ENCODE measurements around the gene KLF17.

KLF17 gene, protein sequence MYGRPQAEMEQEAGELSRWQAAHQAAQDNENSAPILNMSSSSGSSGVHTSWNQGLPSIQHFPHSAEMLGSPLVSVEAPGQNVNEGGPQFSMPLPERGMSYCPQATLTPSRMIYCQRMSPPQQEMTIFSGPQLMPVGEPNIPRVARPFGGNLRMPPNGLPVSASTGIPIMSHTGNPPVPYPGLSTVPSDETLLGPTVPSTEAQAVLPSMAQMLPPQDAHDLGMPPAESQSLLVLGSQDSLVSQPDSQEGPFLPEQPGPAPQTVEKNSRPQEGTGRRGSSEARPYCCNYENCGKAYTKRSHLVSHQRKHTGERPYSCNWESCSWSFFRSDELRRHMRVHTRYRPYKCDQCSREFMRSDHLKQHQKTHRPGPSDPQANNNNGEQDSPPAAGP

DNA sequence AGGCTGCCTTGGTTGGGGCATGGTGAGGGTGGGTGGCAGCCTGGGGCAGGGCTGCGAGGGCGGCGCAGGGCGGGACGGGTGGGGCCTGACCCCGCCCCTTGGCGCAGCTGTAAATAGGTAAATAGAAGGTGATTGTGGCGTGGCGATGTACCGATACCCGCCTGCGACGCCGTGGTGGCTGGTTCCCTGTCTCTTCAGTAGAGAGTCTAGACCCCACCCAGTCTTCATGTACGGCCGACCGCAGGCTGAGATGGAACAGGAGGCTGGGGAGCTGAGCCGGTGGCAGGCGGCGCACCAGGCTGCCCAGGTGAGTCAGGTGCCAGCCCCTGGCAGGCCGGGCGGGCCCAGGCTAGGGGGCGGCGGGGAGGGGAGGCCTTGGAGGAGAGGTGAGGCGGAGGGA is at the start of gene KLF17:
TSS of gene KLF17 (plus strand) at position 140 of the 400 bp plus-strand sequence. CDS start at position 227, 87 bp downstream.
- Histone ChIP-seq H3K36me3 (ENCODE audit: control insufficient read depth, insufficient read depth, low read length) (no peaks in the 10 kb centered on the region), H3K27me3 (replicated peaks; ENCODE audit: control insufficient read depth, insufficient read depth, low read length) (no peaks in the 10 kb centered on the region), H3K4me3 (replicated peaks; ENCODE audit: low read depth, low read length) (no peak within 1 kb of the TSS)
- no peak for DNase-seq (ENCODE audit: extremely low read depth, insufficient read length)
- TF ChIP-seq, protein P1, sequence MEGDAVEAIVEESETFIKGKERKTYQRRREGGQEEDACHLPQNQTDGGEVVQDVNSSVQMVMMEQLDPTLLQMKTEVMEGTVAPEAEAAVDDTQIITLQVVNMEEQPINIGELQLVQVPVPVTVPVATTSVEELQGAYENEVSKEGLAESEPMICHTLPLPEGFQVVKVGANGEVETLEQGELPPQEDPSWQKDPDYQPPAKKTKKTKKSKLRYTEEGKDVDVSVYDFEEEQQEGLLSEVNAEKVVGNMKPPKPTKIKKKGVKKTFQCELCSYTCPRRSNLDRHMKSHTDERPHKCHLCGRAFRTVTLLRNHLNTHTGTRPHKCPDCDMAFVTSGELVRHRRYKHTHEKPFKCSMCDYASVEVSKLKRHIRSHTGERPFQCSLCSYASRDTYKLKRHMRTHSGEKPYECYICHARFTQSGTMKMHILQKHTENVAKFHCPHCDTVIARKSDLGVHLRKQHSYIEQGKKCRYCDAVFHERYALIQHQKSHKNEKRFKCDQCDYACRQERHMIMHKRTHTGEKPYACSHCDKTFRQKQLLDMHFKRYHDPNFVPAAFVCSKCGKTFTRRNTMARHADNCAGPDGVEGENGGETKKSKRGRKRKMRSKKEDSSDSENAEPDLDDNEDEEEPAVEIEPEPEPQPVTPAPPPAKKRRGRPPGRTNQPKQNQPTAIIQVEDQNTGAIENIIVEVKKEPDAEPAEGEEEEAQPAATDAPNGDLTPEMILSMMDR (IDR thresholded peaks at IDR 0.05; ENCODE audit: insufficient read depth, low read length, poor library complexity, severe bottlenecking): no peak

DNA sequence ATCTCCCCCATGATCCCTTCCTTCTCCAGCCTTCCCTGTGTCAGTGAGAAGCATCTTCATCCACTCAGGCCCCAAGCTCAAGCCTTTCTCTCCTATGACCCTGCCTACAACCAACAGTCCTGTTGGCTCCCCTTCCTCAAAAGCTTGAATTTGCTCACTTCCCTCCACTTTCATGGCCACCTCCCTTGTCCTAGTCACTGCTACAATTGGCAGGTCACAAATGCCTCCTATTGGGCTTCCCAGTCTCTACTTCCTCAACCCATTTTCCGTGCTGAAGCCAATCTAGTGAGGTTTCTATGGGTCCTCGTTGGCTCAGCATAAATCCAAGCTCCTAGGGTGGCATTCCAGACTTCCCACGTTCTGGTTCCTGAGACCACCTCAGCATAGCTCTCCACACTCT is 47.2 kb upstream of the KLF17 start:
- Histone ChIP-seq H3K36me3 (ENCODE audit: control insufficient read depth, insufficient read depth, low read length) (no peaks in the 10 kb centered on the region), H3K27me3 (replicated peaks; ENCODE audit: control insufficient read depth, insufficient read depth, low read length) (no peaks in the 10 kb centered on the region)
- TF ChIP-seq, protein P1 (IDR thresholded peaks at IDR 0.05; ENCODE audit: insufficient read depth, low read length, poor library complexity, severe bottlenecking): no peak

DNA sequence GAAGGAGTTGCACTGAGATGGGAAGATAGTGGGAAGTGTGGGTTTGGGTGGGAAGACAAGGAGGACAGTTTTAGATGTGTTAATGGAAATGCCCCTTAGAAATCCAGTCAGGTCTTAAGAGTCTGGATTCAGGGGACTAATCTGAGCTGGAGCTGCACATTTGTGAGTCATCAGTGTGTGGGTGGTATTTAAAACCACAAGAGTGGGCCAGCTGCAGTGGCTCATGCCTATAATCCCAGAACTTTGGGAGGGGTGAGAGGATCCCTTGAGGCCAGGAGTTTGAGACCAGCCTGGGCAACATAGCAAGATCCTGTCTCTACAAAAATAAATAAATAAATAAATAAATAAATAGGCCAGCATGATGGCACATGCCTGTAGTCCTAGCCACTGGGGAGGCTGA is 46.4 kb upstream of the KLF17 start:
- no peaks in the 10 kb centered on the region for H3K36me3 ChIP-seq (ENCODE audit: control insufficient read depth, insufficient read depth, low read length)
- TF ChIP-seq, protein P1 (IDR thresholded peaks at IDR 0.05; ENCODE audit: insufficient read depth, low read length, poor library complexity, severe bottlenecking): no peak
- H3K4me3 ChIP-seq (replicated peaks; ENCODE audit: low read depth, low read length): no peak overlapping the region
- DNase-seq (ENCODE audit: extremely low read depth, insufficient read length): no peak
- no peaks in the 10 kb centered on the region for H3K27me3 ChIP-seq (replicated peaks; ENCODE audit: control insufficient read depth, insufficient read depth, low read length)

More for the DNA sequence above, 47.2 kb upstream of the KLF17 start:
- H3K4me3 ChIP-seq (replicated peaks; ENCODE audit: low read depth, low read length): no peak overlapping the region
- no peak for DNase-seq (ENCODE audit: extremely low read depth, insufficient read length)

DNA sequence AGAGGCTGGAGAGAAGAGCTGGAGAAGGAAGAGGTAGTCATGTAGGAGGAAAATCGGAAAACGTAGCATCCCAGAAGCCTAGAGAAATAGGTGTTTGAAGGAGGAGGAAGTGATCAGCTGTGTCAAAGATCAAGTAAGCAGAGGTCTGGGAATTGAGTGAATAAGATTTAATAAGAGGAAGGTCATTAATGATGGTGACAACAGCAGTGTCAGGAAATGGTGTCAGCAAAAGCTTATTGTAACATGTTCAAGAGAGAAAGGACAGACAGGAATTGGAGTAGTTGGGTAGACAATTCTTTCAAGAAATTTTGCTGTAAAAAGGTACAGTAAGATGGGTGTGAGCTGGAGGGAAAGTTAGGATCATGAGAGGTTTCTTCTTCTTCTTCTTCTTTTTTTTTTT is 45.8 kb upstream of the KLF17 start:
- Histone ChIP-seq H3K4me3 (replicated peaks; ENCODE audit: low read depth, low read length) (no peak overlapping the region), H3K36me3 (ENCODE audit: control insufficient read depth, insufficient read depth, low read length) (no peaks in the 10 kb centered on the region), H3K27me3 (replicated peaks; ENCODE audit: control insufficient read depth, insufficient read depth, low read length) (no peaks in the 10 kb centered on the region)
- no peak for DNase-seq (ENCODE audit: extremely low read depth, insufficient read length)
- TF ChIP-seq, protein P1 (IDR thresholded peaks at IDR 0.05; ENCODE audit: insufficient read depth, low read length, poor library complexity, severe bottlenecking): no peak

DNA sequence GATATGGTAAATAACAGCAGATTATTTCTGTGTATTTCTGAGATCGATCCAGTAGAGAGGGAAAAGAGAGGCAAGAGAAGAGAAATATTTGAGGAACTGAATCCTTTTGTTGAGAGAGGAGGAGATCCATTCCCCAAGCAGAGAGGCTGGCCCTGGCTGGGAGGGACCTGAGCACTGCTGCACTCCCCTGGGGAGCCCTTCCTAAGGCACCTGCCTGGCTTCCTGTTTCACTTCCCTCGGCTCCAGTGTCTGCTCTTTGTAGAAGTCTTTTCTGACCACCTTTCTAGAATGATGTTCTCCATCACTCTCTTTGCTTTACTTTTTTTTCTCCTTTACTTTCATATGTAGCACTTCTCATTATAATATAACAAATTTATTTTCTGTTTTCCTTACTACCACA is 45.1 kb upstream of the KLF17 start:
- H3K27me3 ChIP-seq (replicated peaks; ENCODE audit: control insufficient read depth, insufficient read depth, low read length): no peaks in the 10 kb centered on the region
- no peaks in the 10 kb centered on the region for H3K36me3 ChIP-seq (ENCODE audit: control insufficient read depth, insufficient read depth, low read length)
- no peak for DNase-seq (ENCODE audit: extremely low read depth, insufficient read length)
- H3K4me3 ChIP-seq (replicated peaks; ENCODE audit: low read depth, low read length): no peak overlapping the region
- TF ChIP-seq, protein P1 (IDR thresholded peaks at IDR 0.05; ENCODE audit: insufficient read depth, low read length, poor library complexity, severe bottlenecking): no peak

Data from GM06990 (cell line).